GM12865 (cell line): ENCODE data around the gene CSTPP1.

ENCODE experiments used
- DNase-seq: peaks from one replicate; pipeline ENCODE4 v3.0.0; 2010; ENCODE audit warnings: low read depth
- H3K4me3 ChIP-seq: 2 replicates; pipeline ENCODE4 v1.5.1; 2011; ENCODE audit warnings: mild to moderate bottlenecking, low read depth, low read length, control low read depth
- CTCF ChIP-seq: IDR thresholded peaks from 2 replicates; pipeline ENCODE4 v1.5.1; 2011; ENCODE audit warnings: low read length, control low read depth, low read depth, inconsistent platforms; ENCODE audit not compliant: insufficient read depth; ENCODE audit errors: missing control alignments

The CSTPP1 gene

DNA sequence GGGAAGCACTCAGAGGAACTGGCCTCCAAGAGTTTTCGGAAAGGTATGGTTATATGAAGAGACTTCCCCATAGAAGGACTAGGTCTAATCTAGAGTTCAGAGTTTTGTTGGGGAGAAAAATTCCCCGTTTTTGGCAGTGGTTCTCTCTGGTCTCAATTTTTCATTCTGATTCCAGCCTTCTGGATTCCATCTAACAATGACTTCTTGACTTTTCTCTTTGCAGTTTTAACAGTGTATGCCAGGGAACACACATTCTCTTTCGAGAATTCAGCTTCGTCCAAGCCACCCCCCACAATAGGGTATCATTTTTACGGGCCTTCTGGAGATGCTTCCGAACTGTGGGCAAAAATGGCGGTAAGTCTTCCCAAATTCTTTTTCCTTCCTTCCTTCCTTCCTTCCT is 115.6 kb downstream of the CSTPP1 start:
- no peak overlapping the region for H3K4me3 ChIP-seq
- DNase-seq = no peak
- no peak for TF ChIP-seq CTCF

DNA sequence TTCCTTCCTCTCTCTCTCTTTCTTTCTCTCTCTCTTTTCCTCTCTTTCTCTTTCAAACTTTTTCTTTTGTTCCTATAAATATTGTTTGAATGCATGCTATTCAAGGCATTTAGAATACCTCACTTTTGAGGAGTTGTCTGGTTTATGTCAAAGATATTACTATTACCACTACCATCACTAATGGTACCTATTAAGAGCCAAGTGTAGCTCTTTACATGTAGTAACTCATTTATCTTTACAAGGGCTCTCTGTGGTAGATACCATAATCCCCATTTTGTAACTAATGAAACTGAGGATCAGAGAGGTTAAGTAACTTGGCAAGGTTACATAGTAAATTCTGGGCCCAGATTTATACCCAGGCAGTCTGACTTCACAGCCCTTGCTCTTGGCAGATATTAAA is 116.0 kb downstream of the CSTPP1 start:
- no peak for TF ChIP-seq CTCF
- DNase-seq = no peak
- no peak overlapping the region for H3K4me3 ChIP-seq

- H3K4me3 ChIP-seq = no peak overlapping the region
- no peak for DNase-seq
Observed at GRCh38 chr11:47055534-47055933, 119.0 kb downstream of the CSTPP1 start.

DNA sequence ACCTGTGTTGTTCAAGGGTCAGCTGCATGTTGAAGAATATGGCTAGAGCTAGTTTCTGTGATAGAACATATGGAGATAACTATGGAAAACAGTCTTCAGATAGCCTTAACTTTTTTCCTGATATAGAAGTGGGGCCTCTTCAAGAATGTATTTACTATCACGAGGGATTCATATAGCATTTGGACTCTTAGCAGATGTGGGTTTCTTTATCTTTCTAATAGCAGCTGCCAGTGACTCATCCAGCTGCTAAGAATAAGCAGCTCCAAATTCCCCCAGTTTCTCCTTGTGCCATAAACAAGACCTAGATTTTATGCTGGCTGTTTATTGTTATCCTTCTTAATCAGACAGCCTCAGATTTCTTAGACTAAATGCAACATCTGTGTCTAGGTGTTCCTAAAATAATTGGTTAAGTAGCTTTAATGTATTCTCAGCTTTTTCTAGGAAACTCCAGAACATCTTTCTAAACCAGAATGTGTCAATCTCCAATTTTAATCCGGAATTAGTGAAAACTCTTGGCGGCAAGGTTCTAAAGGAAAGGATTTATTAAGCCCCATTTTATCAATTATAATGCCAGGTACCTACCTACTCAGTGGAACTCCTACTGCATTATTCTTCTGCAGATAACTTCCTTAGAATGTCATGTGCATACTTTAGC is 119.8 kb downstream of the CSTPP1 start:
- peak; percentile 11 for DNase-seq
- TF ChIP-seq CTCF = no peak
- no peak overlapping the region for H3K4me3 ChIP-seq

More at GRCh38 chr11:47055534-47055933, 119.0 kb downstream of the CSTPP1 start:
- no peak for TF ChIP-seq CTCF

GRCh38 chr11:47057365-47057764 is 120.8 kb downstream of the CSTPP1 start:
- no peak for TF ChIP-seq CTCF
- H3K4me3 ChIP-seq = no peak overlapping the region
- DNase-seq = no peak

DNA sequence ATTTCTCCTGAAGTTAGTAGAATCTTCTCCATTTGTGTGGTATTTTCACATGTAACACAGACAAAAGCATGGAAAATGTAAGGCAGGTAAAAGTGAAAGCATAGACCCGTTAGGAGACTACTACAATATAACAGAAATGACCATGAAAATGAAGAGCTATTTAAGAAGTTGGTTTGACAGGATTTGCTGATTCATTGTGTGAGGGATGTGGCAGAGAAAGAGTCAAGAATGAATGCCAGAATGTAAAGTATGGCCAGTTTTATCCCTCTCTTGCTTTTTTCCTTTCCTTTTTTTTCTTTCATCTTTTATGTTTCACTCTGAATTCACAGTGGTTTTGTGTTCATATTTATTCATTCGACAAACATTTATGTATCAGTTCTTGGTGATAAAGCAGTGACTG is 124.2 kb downstream of the CSTPP1 start:
- peak; percentile 10 for DNase-seq
- H3K4me3 ChIP-seq = no peak overlapping the region

More for the DNA sequence above, 124.2 kb downstream of the CSTPP1 start:
- no peak for TF ChIP-seq CTCF
